Thoracic aorta (tissue), 2 donors: ENCODE results near the gene TNFRSF12A. TPM values are rescaled to one million over a fixed set of nuclear protein-coding genes. Genes with fewer than 3 reads are reported as not detected.

Experiments
- ATAC-seq: fragments of 150-250 bp; one replicate; pipeline ENCODE4 v1.8.0; 2017; ENCODE audit warnings: low read depth; ENCODE audit not compliant: insufficient number of reproducible peaks, low FRiP score
- DNase-seq: peaks from one replicate; pipeline ENCODE4 v3.0.0-alpha.2; 2020; ENCODE audit warnings: low spot score
- H3K27ac ChIP-seq, 2 donors: fragments of 200-600 bp; sonication (generic); 1 replicate in 1 of 2; 2 replicates in 1 of 2; pipeline ENCODE4 v1.5.1; 2016; ENCODE audit warnings: mild to moderate bottlenecking in 2 of 2, moderate library complexity in 2 of 2
- H3K27me3 ChIP-seq: fragments of 200-600 bp; sonication (generic); replicated peaks from 2 replicates; pipeline ENCODE4 v1.6.0; 2016; ENCODE audit warnings: mild to moderate bottlenecking; ENCODE audit not compliant: insufficient read depth
- H3K36me3 ChIP-seq: fragments of 200-600 bp; sonication (generic); one replicate; pipeline ENCODE4 v1.5.1; 2016
- H3K4me1 ChIP-seq, 2 donors: fragments of 200-600 bp; sonication (generic); 1 replicate in 1 of 2; 2 replicates in 1 of 2; pipeline versions ENCODE4 v1.5.1 to v1.6.0; 2016; ENCODE audit warnings: low read depth in 2 of 2, mild to moderate bottlenecking in 1 of 2; ENCODE audit not compliant: control insufficient read depth in 1 of 2
- H3K4me3 ChIP-seq: fragments of 200-600 bp; sonication (generic); 2 replicates; pipeline ENCODE4 v1.5.1; 2016; ENCODE audit warnings: mild to moderate bottlenecking
- H3K9me3 ChIP-seq: fragments of 200-600 bp; sonication (generic); 2 replicates; pipeline ENCODE4 v1.5.1; 2016
- CTCF ChIP-seq: fragments of 200-600 bp; sonication (generic); IDR thresholded peaks from one replicate; pipeline ENCODE4 v1.5.1; 2019; ENCODE audit warnings: antibody characterized with exemption
- total RNA-seq, 2 donors: library from RNA; depleted of rRNA; stranded (reverse); fragments of >200 nt; gene quantifications; one replicate each; pipeline versions ENCODE4 v1.1.0 to v1.2.3, GENCODE V29; 2016

The TNFRSF12A gene
- total RNA-seq, 2 donors from 2014 or later = 274 to 461 TPM

GRCh38 chr16:3012828-3013420 is 7.2 kb upstream of the TNFRSF12A start, which contains the start of gene CLDN9:
Gene CLDN9 (plus strand): TSS chr16:3012923. CDS start chr16:3013363, 440 bp downstream.
- Histone ChIP-seq H3K27me3 (peaks cover 15% of the 10 kb centered on the region), H3K4me3 (no peak within 1 kb of the TSS), H3K27ac (no peak within 1 kb of the TSS), H3K36me3 (no peaks in the 10 kb centered on the region), H3K9me3 (no peaks in the 10 kb centered on the region), H3K4me1 (no peaks in the 10 kb centered on the region)
- DNase-seq (no peak), ATAC-seq (no peak)
- no peak for TF ChIP-seq CTCF

GRCh38 chr16:3013491-3013951 is 6.6 kb upstream of the TNFRSF12A start:
- Histone ChIP-seq H3K27me3 (peaks cover 11% of the 10 kb centered on the region), H3K4me1 (no peaks in the 10 kb centered on the region), H3K36me3 (no peaks in the 10 kb centered on the region), H3K4me3 (no peak overlapping the region), H3K27ac (no peak overlapping the region), H3K9me3 (no peaks in the 10 kb centered on the region)
- no peak for TF ChIP-seq CTCF
- DNase-seq (no peak), ATAC-seq (no peak)

- DNase-seq (no peak), ATAC-seq (no peak)
- Histone ChIP-seq H3K27ac (no peak overlapping the region), H3K36me3 (no peaks in the 10 kb centered on the region), H3K27me3 (peaks cover 5% of the 10 kb centered on the region), H3K4me3 (no peak overlapping the region), H3K9me3 (no peaks in the 10 kb centered on the region), H3K4me1 (no peaks in the 10 kb centered on the region)
- no peak for TF ChIP-seq CTCF
Observed at GRCh38 chr16:3013998-3014690, 6.0 kb upstream of the TNFRSF12A start.

GRCh38 chr16:3014971-3015370 is 5.2 kb upstream of the TNFRSF12A start:
- Histone ChIP-seq H3K9me3 (no peaks in the 10 kb centered on the region), H3K36me3 (no peaks in the 10 kb centered on the region), H3K27me3 (no peaks in the 10 kb centered on the region), H3K27ac (no peak overlapping the region), H3K4me1 (peaks cover 0 to 3% of the 10 kb centered on the region in 2 donors), H3K4me3 (no peak overlapping the region)
- no peak for TF ChIP-seq CTCF
- no peak for DNase-seq
- no peak for ATAC-seq

- Histone ChIP-seq H3K36me3 (no peaks in the 10 kb centered on the region), H3K27me3 (no peaks in the 10 kb centered on the region), H3K27ac (no peak overlapping the region), H3K4me1 (peaks cover 0 to 3% of the 10 kb centered on the region in 2 donors), H3K4me3 (no peak overlapping the region), H3K9me3 (no peaks in the 10 kb centered on the region)
- no peak for ATAC-seq
- no peak for DNase-seq
- TF ChIP-seq CTCF = no peak
Observed at GRCh38 chr16:3015865-3016521, 4.2 kb upstream of the TNFRSF12A start.
